Measurements from ENCODE around the gene SHANK2.
"Not testable (repeated sequence)": the region's sequence is repeated elsewhere in the genome, so short reads cannot be mapped to it uniquely, and the experiment has no call there.

Gene SHANK2

DNA sequence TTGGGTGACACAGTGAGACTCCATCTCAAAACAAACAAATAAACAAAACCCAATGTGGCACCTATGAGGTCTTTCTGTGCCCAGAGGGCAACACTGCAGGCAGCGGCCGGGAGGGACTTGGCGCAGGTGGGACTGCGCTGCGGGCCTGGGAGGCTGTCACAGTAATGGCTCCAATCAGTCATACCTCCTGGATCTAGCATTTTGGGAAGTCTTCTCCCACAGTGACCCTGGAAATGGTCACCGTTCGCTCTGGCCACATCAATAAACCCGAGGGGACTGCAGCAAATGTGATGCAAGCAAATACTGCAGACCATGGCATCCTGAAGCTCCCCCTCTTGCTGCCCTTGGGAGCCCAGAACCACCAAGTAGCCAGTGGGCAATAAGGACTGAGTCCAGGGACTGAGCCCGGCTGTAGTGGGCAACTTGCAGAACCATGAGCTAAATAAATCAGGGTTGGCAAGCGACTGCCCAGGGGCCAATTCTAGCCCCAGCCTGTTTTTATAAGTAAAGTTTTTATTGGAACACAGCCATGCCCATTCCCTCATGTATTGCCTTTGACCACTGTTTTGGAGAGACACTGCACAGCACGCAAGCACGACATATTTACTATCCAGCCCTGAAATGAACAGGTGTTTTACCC lies 15.4 kb downstream of the SHANK2 start:
- H3K36me3 ChIP-seq: no peaks in the 10 kb centered on the region
- H3K4me3 ChIP-seq (ENCODE audit: low read depth in 1 of 2, low read length in 1 of 2): no peak overlapping the region
- TF ChIP-seq, protein P1, sequence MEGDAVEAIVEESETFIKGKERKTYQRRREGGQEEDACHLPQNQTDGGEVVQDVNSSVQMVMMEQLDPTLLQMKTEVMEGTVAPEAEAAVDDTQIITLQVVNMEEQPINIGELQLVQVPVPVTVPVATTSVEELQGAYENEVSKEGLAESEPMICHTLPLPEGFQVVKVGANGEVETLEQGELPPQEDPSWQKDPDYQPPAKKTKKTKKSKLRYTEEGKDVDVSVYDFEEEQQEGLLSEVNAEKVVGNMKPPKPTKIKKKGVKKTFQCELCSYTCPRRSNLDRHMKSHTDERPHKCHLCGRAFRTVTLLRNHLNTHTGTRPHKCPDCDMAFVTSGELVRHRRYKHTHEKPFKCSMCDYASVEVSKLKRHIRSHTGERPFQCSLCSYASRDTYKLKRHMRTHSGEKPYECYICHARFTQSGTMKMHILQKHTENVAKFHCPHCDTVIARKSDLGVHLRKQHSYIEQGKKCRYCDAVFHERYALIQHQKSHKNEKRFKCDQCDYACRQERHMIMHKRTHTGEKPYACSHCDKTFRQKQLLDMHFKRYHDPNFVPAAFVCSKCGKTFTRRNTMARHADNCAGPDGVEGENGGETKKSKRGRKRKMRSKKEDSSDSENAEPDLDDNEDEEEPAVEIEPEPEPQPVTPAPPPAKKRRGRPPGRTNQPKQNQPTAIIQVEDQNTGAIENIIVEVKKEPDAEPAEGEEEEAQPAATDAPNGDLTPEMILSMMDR (IDR thresholded peaks at IDR 0.05): no peak
- H3K4me1 ChIP-seq (ENCODE audit: control insufficient read depth in 1 of 2, insufficient read depth in 1 of 2, low read depth in 1 of 2, low read length in 1 of 2): no peaks in the 10 kb centered on the region
- no peaks in the 10 kb centered on the region for H3K9me3 ChIP-seq
- H3K27ac ChIP-seq: no peak overlapping the region
- H3K27me3 ChIP-seq: peaks cover 29% of the 10 kb centered on the region

DNA sequence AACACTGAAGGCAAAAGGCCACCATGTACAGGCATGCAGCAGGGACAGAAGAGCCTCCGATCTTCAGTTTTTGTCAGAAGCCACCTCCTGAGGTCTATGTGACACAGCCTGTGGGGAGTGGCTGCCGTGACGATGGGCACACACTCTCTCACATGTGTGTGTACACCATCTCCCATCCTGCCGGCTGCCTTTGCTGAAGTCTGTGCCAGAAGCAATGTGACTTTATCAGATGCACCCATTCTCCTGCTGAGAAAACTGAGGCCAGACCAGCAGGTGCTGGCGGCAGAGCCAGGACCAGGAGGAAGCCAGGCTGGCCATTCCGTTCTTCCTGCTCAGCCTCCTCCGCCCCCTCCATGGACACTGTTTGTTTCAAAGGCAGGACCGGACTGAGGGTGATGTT lies 16.7 kb downstream of the SHANK2 start:
- no peaks in the 10 kb centered on the region for H3K9me3 ChIP-seq
- peaks cover 17% of the 10 kb centered on the region for H3K27me3 ChIP-seq
- TF ChIP-seq, protein P1 (IDR thresholded peaks at IDR 0.05): no peak
- H3K4me1 ChIP-seq (ENCODE audit: control insufficient read depth in 1 of 2, insufficient read depth in 1 of 2, low read depth in 1 of 2, low read length in 1 of 2): no peaks in the 10 kb centered on the region
- H3K27ac ChIP-seq: no peak overlapping the region
- no peaks in the 10 kb centered on the region for H3K36me3 ChIP-seq
- no peak overlapping the region for H3K4me3 ChIP-seq (ENCODE audit: low read depth in 1 of 2, low read length in 1 of 2)

DNA sequence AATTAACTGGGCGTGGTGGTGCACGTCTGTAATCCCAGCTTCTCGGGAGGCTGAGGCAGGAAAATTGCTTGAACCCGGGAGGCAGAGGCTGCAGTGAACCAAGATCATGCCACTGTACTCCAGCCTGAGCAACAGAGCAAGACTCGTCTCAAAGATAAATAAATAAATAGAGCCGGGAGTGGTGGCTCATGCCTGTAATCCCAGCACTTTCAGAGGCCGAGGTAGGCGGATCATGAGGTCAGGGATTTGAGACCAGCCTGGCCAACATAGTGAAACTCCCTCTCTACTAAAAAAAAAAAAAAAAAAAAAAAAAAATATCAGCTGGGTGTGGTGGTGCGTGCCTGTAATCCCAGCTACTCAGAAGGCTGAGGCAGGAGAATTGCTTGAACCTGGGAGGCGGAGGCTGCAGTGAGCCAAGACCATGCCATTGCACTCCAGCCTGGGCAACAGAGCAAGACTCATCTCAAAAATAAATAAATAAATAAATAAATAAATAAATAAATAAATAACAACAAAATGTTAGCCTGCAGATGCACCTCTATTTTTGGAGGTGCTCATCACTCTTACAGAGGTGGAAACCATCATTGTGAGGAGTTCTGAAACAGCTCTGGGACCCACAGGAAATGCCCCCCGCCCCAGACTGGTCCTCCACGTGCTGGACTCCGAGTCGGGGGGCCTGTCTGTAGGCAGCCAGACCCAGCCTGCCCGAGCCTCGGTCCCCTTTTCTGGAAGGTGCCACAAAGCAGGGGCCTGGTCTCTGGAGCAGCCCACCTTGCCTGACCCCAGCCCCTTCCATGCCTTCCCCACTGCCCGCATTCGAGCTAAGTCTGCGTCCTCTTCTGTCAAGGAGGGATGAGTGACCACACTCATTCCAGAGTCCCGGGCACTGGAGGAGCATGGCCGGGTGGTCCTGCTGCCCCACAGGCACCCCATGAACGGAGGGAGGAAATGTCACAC lies 18.2 kb downstream of the SHANK2 start:
- H3K27ac ChIP-seq; H3K36me3 ChIP-seq; H3K4me3 ChIP-seq (ENCODE audit: low read depth in 1 of 2, low read length in 1 of 2); H3K27me3 ChIP-seq; H3K9me3 ChIP-seq; H3K4me1 ChIP-seq (ENCODE audit: control insufficient read depth in 1 of 2, insufficient read depth in 1 of 2, low read depth in 1 of 2, low read length in 1 of 2): not testable (repeated sequence)

DNA sequence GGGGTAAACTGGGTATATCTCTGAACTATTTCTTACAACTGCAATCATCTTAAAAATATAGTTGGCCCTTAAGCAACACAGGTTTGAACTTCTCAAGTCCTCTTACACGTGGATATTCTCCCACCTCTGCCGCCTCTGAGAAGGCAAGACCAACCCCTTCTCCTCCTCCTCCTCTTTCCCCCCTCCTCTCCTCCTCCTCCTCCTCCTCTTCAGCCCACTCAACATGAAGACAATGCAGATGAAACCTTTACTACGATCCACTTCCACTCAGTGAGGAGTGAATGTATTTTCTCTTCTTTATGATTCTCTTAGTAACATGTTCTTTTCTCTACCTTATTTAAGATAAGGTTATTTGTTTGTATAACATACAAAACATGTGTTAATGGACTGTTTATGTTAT lies 20.0 kb downstream of the SHANK2 start:
- Histone ChIP-seq H3K9me3 (no peaks in the 10 kb centered on the region), H3K27me3 (no peaks in the 10 kb centered on the region), H3K27ac (no peak overlapping the region), H3K4me1 (ENCODE audit: control insufficient read depth in 1 of 2, insufficient read depth in 1 of 2, low read depth in 1 of 2, low read length in 1 of 2) (no peaks in the 10 kb centered on the region), H3K36me3 (no peaks in the 10 kb centered on the region), H3K4me3 (ENCODE audit: low read depth in 1 of 2, low read length in 1 of 2) (no peak overlapping the region)
- TF ChIP-seq, protein P1 (IDR thresholded peaks at IDR 0.05): no peak

DNA sequence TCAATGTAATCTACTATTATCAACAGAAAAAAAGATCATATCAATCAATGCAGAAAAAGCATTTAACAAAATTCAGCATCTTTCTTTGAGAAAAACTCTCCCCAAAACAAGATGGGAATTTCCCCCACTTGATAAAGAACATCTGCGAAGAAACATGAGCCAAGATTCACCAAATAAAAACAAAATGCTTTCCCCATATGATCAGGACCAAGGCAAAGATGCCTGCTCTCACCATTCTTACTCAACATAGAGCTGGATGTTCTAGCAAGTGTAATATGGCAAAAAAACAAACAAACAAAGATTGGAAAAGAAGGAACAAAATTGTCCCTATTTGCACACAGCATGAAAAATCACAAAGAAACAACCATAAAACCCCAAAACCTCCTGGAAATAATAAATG lies 23.4 kb downstream of the SHANK2 start:
- Histone ChIP-seq H3K4me3 (ENCODE audit: low read depth in 1 of 2, low read length in 1 of 2) (no peak overlapping the region), H3K36me3 (no peaks in the 10 kb centered on the region), H3K27me3 (no peaks in the 10 kb centered on the region), H3K9me3 (no peaks in the 10 kb centered on the region), H3K4me1 (ENCODE audit: control insufficient read depth in 1 of 2, insufficient read depth in 1 of 2, low read depth in 1 of 2, low read length in 1 of 2) (no peaks in the 10 kb centered on the region), H3K27ac (no peak overlapping the region)
- TF ChIP-seq, protein P1 (IDR thresholded peaks at IDR 0.05): no peak

DNA sequence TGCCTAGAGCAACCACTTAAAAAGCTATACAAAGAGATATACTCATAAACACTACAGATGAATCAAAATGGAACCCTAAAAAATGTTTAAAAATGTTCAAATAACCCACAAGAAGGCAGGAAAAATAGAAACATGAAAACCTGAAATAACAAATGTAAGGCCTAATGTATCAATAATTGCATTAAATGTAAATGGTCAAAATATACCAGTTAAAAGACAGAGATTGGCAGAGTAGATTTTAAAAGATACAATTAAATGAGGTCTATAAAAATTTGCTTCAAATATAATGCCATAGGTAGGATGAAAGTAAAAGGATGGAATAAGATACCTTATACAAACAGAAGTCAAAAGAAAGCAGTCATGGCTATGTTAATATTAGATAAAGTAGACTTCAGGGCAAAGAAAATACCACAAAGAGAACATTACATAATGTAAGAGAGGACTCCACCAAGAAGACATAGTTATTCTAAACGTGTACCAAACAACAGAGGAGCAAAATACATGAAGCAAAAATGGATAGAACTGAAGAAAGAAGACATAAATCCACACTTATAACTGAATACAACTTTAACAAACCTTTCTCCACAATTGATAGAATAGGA lies 25.2 kb downstream of the SHANK2 start:
- Histone ChIP-seq H3K27me3 (no peaks in the 10 kb centered on the region), H3K4me3 (ENCODE audit: low read depth in 1 of 2, low read length in 1 of 2) (no peak overlapping the region), H3K27ac (no peak overlapping the region), H3K36me3 (no peaks in the 10 kb centered on the region), H3K9me3 (no peaks in the 10 kb centered on the region), H3K4me1 (ENCODE audit: control insufficient read depth in 1 of 2, insufficient read depth in 1 of 2, low read depth in 1 of 2, low read length in 1 of 2) (no peaks in the 10 kb centered on the region)
- TF ChIP-seq, protein P1 (IDR thresholded peaks at IDR 0.05): no peak

All from neutrophil (primary cell).